Measurements from ENCODE around the gene BIN1. TPM values are rescaled to one million over a fixed set of nuclear protein-coding genes. Genes with fewer than 3 reads are reported as not detected.

Gene BIN1
- total RNA-seq, 5 donors from 2014 or later (not counting 1 experiment from before 2014, with no cell fraction given): 144 to 172 (median 151) TPM

DNA sequence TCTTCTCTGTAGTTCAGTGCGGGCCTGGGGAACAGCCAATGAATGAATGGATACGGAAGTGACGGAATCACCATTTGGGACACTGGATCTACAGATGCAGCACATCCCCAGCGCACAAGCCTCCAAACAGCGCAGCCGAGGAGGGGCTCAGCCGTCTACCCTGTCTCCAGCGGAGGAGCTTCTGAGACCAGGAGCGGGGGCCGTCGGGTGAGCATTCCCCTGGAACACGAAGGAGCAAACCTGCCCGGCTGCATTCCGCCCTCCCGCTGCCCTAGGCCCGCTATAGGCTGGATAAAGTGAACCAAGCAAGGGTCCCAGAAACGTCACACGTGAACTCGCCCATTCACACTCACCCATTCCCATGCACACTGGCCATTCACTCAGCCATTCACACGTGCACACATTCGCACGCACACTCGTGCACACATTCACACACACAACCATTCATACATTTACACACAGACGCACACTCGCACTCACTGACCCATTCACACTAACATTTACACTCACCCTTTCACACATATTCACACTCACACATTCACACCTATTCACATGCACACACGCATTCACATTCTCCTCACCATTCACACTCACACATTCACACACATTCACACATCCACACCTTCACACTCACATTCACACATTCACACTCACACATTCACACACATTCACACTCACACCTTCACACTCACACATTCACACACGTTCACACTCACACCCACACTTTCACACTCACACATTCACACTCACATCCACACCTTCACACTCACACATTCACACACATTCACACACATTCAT lies 63.4 kb downstream of the BIN1 start:
- peaks cover 6 to 8% of the 10 kb centered on the region in 2 donors for H3K36me3 ChIP-seq (ENCODE audit: control insufficient read depth in 2 of 2, extremely low read depth in 1 of 2, insufficient read depth in 1 of 2, low read length in 1 of 2)
- 95% methylated on average over 27 of the region's 27 CpGs for WGBS (ENCODE audit: insufficient coverage)
- ATAC-seq (replicated peaks in 1 of 4) (no peak), DNase-seq (no peak)
- Mint-ChIP-seq H3K9me3 (no peaks in the 10 kb centered on the region), H3K4me3 (no peak overlapping the region), H3K36me3 (peaks cover 10% of the 10 kb centered on the region), H3K27ac (no peak overlapping the region), H3K27me3 (no peaks in the 10 kb centered on the region), H3K4me1 (peaks cover 0 to 3% (median 0%) of the 10 kb centered on the region in 3 donors)
- H3K4me3 ChIP-seq (ENCODE audit: control insufficient read depth in 1 of 2, extremely low read depth in 1 of 2, low read length in 1 of 2): no peak overlapping the region
- peaks cover 0 to 6% of the 10 kb centered on the region in 2 experiments for H3K4me1 ChIP-seq (ENCODE audit: control insufficient read depth in 1 of 2, extremely low read depth in 1 of 2, insufficient read depth in 2 of 2, low read length in 2 of 2)
- POLR2A ChIA-PET: no interaction called here
- H3K9me3 ChIP-seq: no peaks in the 10 kb centered on the region
- H3K27ac ChIP-seq (ENCODE audit: low read length): no peak overlapping the region
- peaks cover 0 to 3% of the 10 kb centered on the region in 2 experiments for H3K27me3 ChIP-seq (replicated peaks in 1 of 2; ENCODE audit: control insufficient read depth in 2 of 2, extremely low read depth in 1 of 2, insufficient read depth in 2 of 2, low read length in 1 of 2)
- CTCF ChIA-PET: no interaction called here

GRCh38 chr2:127041259-127041970 lies 65.5 kb downstream of the BIN1 start:
- H3K4me1 Mint-ChIP-seq: peaks cover 0 to under 1% (median 0%) of the 10 kb centered on the region in 3 donors
- CTCF ChIA-PET: interaction anchor here (0.6 to 0.8 kb wide), 3 partner anchors 9 to 40 kb away, joined by 3 to 8 read pairs (median 3); no protein-coding TSS in a partner anchor
- ATAC-seq (replicated peaks in 1 of 4): no peak

DNA sequence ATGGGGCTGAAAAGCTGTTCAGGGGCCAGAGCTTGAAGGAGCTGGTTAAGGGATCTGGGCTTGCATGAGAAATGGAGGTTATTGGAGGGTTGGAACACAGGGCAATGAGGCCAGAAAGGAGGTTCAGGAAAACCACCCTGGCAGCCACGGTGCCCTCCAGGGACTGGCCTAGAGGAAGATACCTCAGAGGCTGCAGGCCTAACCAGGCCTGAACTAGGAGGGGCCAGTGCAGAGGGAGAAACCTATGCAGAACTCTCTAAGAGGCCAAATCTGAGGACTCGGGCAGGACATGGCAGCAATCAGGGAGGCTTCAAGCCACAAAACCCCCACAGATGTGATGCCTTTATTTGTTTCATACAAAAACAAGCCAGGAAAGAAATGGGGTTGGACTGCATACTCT lies 66.8 kb downstream of the BIN1 start:
- peaks cover 0 to 3% of the 10 kb centered on the region in 2 experiments for H3K27me3 ChIP-seq (replicated peaks in 1 of 2; ENCODE audit: control insufficient read depth in 2 of 2, extremely low read depth in 1 of 2, insufficient read depth in 2 of 2, low read length in 1 of 2)
- Mint-ChIP-seq H3K4me3 (no peak overlapping the region), H3K27ac (no peak overlapping the region), H3K4me1 (no peaks in the 10 kb centered on the region), H3K9me3 (no peaks in the 10 kb centered on the region), H3K27me3 (no peaks in the 10 kb centered on the region), H3K36me3 (no peaks in the 10 kb centered on the region)
- H3K4me3 ChIP-seq (ENCODE audit: control insufficient read depth in 1 of 2, extremely low read depth in 1 of 2, low read length in 1 of 2): no peak overlapping the region
- no peak for DNase-seq
- no peaks in the 10 kb centered on the region for H3K9me3 ChIP-seq
- H3K4me1 ChIP-seq (ENCODE audit: control insufficient read depth in 1 of 2, extremely low read depth in 1 of 2, insufficient read depth in 2 of 2, low read length in 2 of 2): no peaks in the 10 kb centered on the region
- 60% methylated on average over 1 of the region's 2 CpGs for WGBS (ENCODE audit: insufficient coverage)
- POLR2A ChIA-PET: no interaction called here
- ATAC-seq (replicated peaks in 1 of 4): no peak
- CTCF ChIA-PET: interaction anchor here in 1 of 2 donors (0.7 kb wide), 1 partner anchor 50 kb away, joined by 3 read pairs; no protein-coding TSS in a partner anchor
- H3K27ac ChIP-seq (ENCODE audit: low read length): no peak overlapping the region
- no peaks in the 10 kb centered on the region for H3K36me3 ChIP-seq (ENCODE audit: control insufficient read depth in 2 of 2, extremely low read depth in 1 of 2, insufficient read depth in 1 of 2, low read length in 1 of 2)

More at GRCh38 chr2:127041259-127041970, 65.5 kb downstream of the BIN1 start:
- WGBS (ENCODE audit: insufficient coverage): 88% methylated on average over 15 of the region's 15 CpGs
- Mint-ChIP-seq H3K4me3 (no peak overlapping the region), H3K9me3 (no peaks in the 10 kb centered on the region), H3K27me3 (no peaks in the 10 kb centered on the region), H3K36me3 (peaks cover under 1% of the 10 kb centered on the region), H3K27ac (no peak overlapping the region)
- peaks cover 0 to 2% of the 10 kb centered on the region in 2 experiments for H3K4me1 ChIP-seq (ENCODE audit: control insufficient read depth in 1 of 2, extremely low read depth in 1 of 2, insufficient read depth in 2 of 2, low read length in 2 of 2)
- no peaks in the 10 kb centered on the region for H3K36me3 ChIP-seq (ENCODE audit: control insufficient read depth in 2 of 2, extremely low read depth in 1 of 2, insufficient read depth in 1 of 2, low read length in 1 of 2)
- peaks cover 0 to 3% of the 10 kb centered on the region in 2 experiments for H3K27me3 ChIP-seq (replicated peaks in 1 of 2; ENCODE audit: control insufficient read depth in 2 of 2, extremely low read depth in 1 of 2, insufficient read depth in 2 of 2, low read length in 1 of 2)
- H3K9me3 ChIP-seq: no peaks in the 10 kb centered on the region
- no peak overlapping the region for H3K4me3 ChIP-seq (ENCODE audit: control insufficient read depth in 1 of 2, extremely low read depth in 1 of 2, low read length in 1 of 2)
- no peak for DNase-seq
- no peak overlapping the region for H3K27ac ChIP-seq (ENCODE audit: low read length)
- POLR2A ChIA-PET: interaction anchor here in 1 of 2 donors (0.6 kb wide), 1 partner anchor 204 kb away, joined by 3 read pairs; no protein-coding TSS in a partner anchor

GRCh38 chr2:127039387-127040031 lies 67.4 kb downstream of the BIN1 start:
- no peaks in the 10 kb centered on the region for H3K9me3 ChIP-seq
- H3K4me1 ChIP-seq (ENCODE audit: control insufficient read depth in 1 of 2, extremely low read depth in 1 of 2, insufficient read depth in 2 of 2, low read length in 2 of 2): no peaks in the 10 kb centered on the region
- no peaks in the 10 kb centered on the region for H3K36me3 Mint-ChIP-seq
- no peak overlapping the region for H3K4me3 Mint-ChIP-seq
- 92% methylated on average over 8 of the region's 14 CpGs for WGBS (ENCODE audit: insufficient coverage)
- H3K4me3 ChIP-seq (ENCODE audit: control insufficient read depth in 1 of 2, extremely low read depth in 1 of 2, low read length in 1 of 2): no peak overlapping the region
- POLR2A ChIA-PET: no interaction called here
- CTCF ChIA-PET: interaction anchor here in 1 of 2 donors (0.7 kb wide), 1 partner anchor 51 kb away, joined by 3 read pairs; no protein-coding TSS in a partner anchor
- DNase-seq (no peak), ATAC-seq (replicated peaks in 1 of 4) (no peak)
- no peaks in the 10 kb centered on the region for H3K27me3 Mint-ChIP-seq
- H3K27ac ChIP-seq (ENCODE audit: low read length): no peak overlapping the region
- H3K9me3 Mint-ChIP-seq: no peaks in the 10 kb centered on the region
- peaks cover 0 to 3% of the 10 kb centered on the region in 2 experiments for H3K27me3 ChIP-seq (replicated peaks in 1 of 2; ENCODE audit: control insufficient read depth in 2 of 2, extremely low read depth in 1 of 2, insufficient read depth in 2 of 2, low read length in 1 of 2)
- no peaks in the 10 kb centered on the region for H3K36me3 ChIP-seq (ENCODE audit: control insufficient read depth in 2 of 2, extremely low read depth in 1 of 2, insufficient read depth in 1 of 2, low read length in 1 of 2)
- no peak overlapping the region for H3K27ac Mint-ChIP-seq
- no peaks in the 10 kb centered on the region for H3K4me1 Mint-ChIP-seq

- ATAC-seq (replicated peaks in 1 of 4) (no peak), DNase-seq (no peak)
- Histone ChIP-seq H3K4me1 (ENCODE audit: control insufficient read depth in 1 of 2, extremely low read depth in 1 of 2, insufficient read depth in 2 of 2, low read length in 2 of 2) (no peaks in the 10 kb centered on the region), H3K36me3 (ENCODE audit: control insufficient read depth in 2 of 2, extremely low read depth in 1 of 2, insufficient read depth in 1 of 2, low read length in 1 of 2) (no peaks in the 10 kb centered on the region), H3K9me3 (no peaks in the 10 kb centered on the region), H3K4me3 (ENCODE audit: control insufficient read depth in 1 of 2, extremely low read depth in 1 of 2, low read length in 1 of 2) (no peak overlapping the region), H3K27me3 (replicated peaks in 1 of 2; ENCODE audit: control insufficient read depth in 2 of 2, extremely low read depth in 1 of 2, insufficient read depth in 2 of 2, low read length in 1 of 2) (peaks cover 0 to 3% of the 10 kb centered on the region in 2 experiments), H3K27ac (ENCODE audit: low read length) (no peak overlapping the region)
- H3K27me3 Mint-ChIP-seq: peaks cover 0 to 3% of the 10 kb centered on the region in 2 donors
- no peak overlapping the region for H3K4me3 Mint-ChIP-seq
- POLR2A ChIA-PET: no interaction called here
- CTCF ChIA-PET: no interaction called here
- no peaks in the 10 kb centered on the region for H3K4me1 Mint-ChIP-seq
- no peaks in the 10 kb centered on the region for H3K9me3 Mint-ChIP-seq
- H3K27ac Mint-ChIP-seq: no peak overlapping the region
- no peaks in the 10 kb centered on the region for H3K36me3 Mint-ChIP-seq
Measured at GRCh38 chr2:127037476-127037875, 69.5 kb downstream of the BIN1 start.

GRCh38 chr2:127034883-127035611 lies 71.9 kb downstream of the BIN1 start:
- no peak overlapping the region for H3K27ac ChIP-seq (ENCODE audit: low read length)
- no peaks in the 10 kb centered on the region for H3K4me1 ChIP-seq (ENCODE audit: control insufficient read depth in 1 of 2, extremely low read depth in 1 of 2, insufficient read depth in 2 of 2, low read length in 2 of 2)
- 86% methylated on average over 5 of the region's 11 CpGs for WGBS (ENCODE audit: insufficient coverage)
- CTCF ChIA-PET: no interaction called here
- H3K4me3 ChIP-seq (ENCODE audit: control insufficient read depth in 1 of 2, extremely low read depth in 1 of 2, low read length in 1 of 2): no peak overlapping the region
- H3K27me3 ChIP-seq (replicated peaks in 1 of 2; ENCODE audit: control insufficient read depth in 2 of 2, extremely low read depth in 1 of 2, insufficient read depth in 2 of 2, low read length in 1 of 2): peaks cover 0 to 3% of the 10 kb centered on the region in 2 experiments
- no peaks in the 10 kb centered on the region for H3K9me3 Mint-ChIP-seq
- no peaks in the 10 kb centered on the region for H3K4me1 Mint-ChIP-seq
- no peak overlapping the region for H3K27ac Mint-ChIP-seq
- DNase-seq (no peak), ATAC-seq (replicated peaks in 1 of 4) (no peak)
- no peaks in the 10 kb centered on the region for H3K9me3 ChIP-seq
- no peak overlapping the region for H3K4me3 Mint-ChIP-seq
- H3K27me3 Mint-ChIP-seq: peaks cover 5 to 9% of the 10 kb centered on the region in 2 donors
- no peaks in the 10 kb centered on the region for H3K36me3 Mint-ChIP-seq
- POLR2A ChIA-PET: interaction anchor here in 1 of 2 donors (0.6 kb wide), 1 partner anchor 21 kb away, joined by 3 read pairs; no protein-coding TSS in a partner anchor
- no peaks in the 10 kb centered on the region for H3K36me3 ChIP-seq (ENCODE audit: control insufficient read depth in 2 of 2, extremely low read depth in 1 of 2, insufficient read depth in 1 of 2, low read length in 1 of 2)
